Spleen (tissue), 11 donors: ENCODE data around the gene ATP23. TPM values are rescaled to one million over a fixed set of nuclear protein-coding genes. Genes with fewer than 3 reads are reported as not detected.

Source experiments
- DNase-seq: peaks from one replicate; pipeline ENCODE4 v3.0.0-alpha.2; 2020
- H3K27ac ChIP-seq, 8 donors: fragments of 200-600 bp; sonication (generic) in 7 of 8; 1 replicate in 4 of 8; 2 replicates in 4 of 8; pipeline versions ENCODE4 v1.5.0 to v1.8.0; 2016 to 2021; ENCODE audit warnings: inconsistent platforms in 4 of 8, mild to moderate bottlenecking in 4 of 8, moderate library complexity in 1 of 8
- H3K27me3 ChIP-seq, 7 donors: fragments of 200-600 bp; sonication (generic) in 6 of 7; replicated peaks in 1 of 7; 1 replicate in 4 of 7; 2 replicates in 3 of 7; pipeline versions ENCODE4 v1.5.0 to v1.8.0; 2016 to 2021; ENCODE audit warnings: inconsistent platforms in 3 of 7, mild to moderate bottlenecking in 1 of 7
- H3K36me3 ChIP-seq, 6 donors: fragments of 200-600 bp; sonication (generic) in 5 of 6; 1 replicate in 4 of 6; 2 replicates in 2 of 6; pipeline versions ENCODE4 v1.5.0 to v1.8.0; 2016 to 2021; ENCODE audit warnings: inconsistent platforms in 2 of 6
- H3K4me1 ChIP-seq, 6 donors: fragments of 200-600 bp; sonication (generic) in 5 of 6; 1 replicate in 3 of 6; 2 replicates in 3 of 6; pipeline versions ENCODE4 v1.5.0 to v1.8.0; 2016 to 2021; ENCODE audit warnings: inconsistent platforms in 3 of 6
- H3K4me3 ChIP-seq, 8 donors: fragments of 200-600 bp; sonication (generic) in 7 of 8; 1 replicate in 4 of 8; 2 replicates in 4 of 8; pipeline versions ENCODE4 v1.5.0 to v1.8.0; 2016 to 2021; ENCODE audit warnings: inconsistent platforms in 4 of 8, mild to moderate bottlenecking in 4 of 8, moderate library complexity in 2 of 8
- H3K9me3 ChIP-seq, 8 donors: fragments of 200-600 bp; sonication (generic) in 7 of 8; 1 replicate in 4 of 8; 2 replicates in 4 of 8; pipeline versions ENCODE4 v1.5.0 to v1.8.0; 2016 to 2021; ENCODE audit warnings: inconsistent platforms in 4 of 8
- CTCF ChIP-seq, 11 experiments: fragments of 200-600 bp in 7 of 11; fragments of 450-650 bp in 4 of 11; sonication (generic) in 4 of 11; IDR thresholded peaks in 8 of 11; conservative IDR thresholded peaks in 3 of 11; 1 replicate in 7 of 11; 2 replicates in 4 of 11; pipeline versions ENCODE4 v1.4.0 to v1.8.0; 2016 to 2021; ENCODE audit warnings: antibody characterized with exemption in 11 of 11, inconsistent platforms in 4 of 11, mild to moderate bottlenecking in 1 of 11
- POLR2A ChIP-seq, 3 donors: fragments of 450-650 bp; IDR thresholded peaks; one replicate each; pipeline ENCODE4 v1.5.1; 2017; ENCODE audit warnings: antibody characterized with exemption in 3 of 3, mild to moderate bottlenecking in 1 of 3
- POLR2AphosphoS5 ChIP-seq, 3 donors: sonication (generic); formaldehyde crosslinking; IDR thresholded peaks; one replicate each; pipeline ENCODE4 v1.5.1; 2017; ENCODE audit warnings: antibody characterized with exemption in 3 of 3
- WGBS, 5 donors: extraction: QIAGEN DNeasy Blood & Tissue Kit in 3 of 5; methylation state at CpG; one replicate each; pipeline versions ENCODE4 v1.1.5 to v1.1.7; 2013 to 2018; 5-methylcytosine and 5-hydroxymethylcytosine counted together
- intact Hi-C: fragments of 100-400 bp; cut with DNase I; formaldehyde crosslinking; loops from one replicate; pipeline ENCODE4 v1.15.0; 2023; ENCODE audit warnings: low total_unique reads
- polyA plus RNA-seq, 3 donors: library from polyadenylated mRNA; stranded (reverse); fragments of 200-250 nt; gene quantifications; one replicate each; pipeline ENCODE4 v1.2.1, GENCODE V29; 2013
- total RNA-seq, 7 donors: library from RNA; depleted of rRNA in 3 of 7; stranded (reverse); fragments of >200 nt in 3 of 7; fragmentation: NEBNext Ultra II Directional in 4 of 7; extraction: Animal tissue kit (Norgen Biotek cat#: 25700) in 4 of 7; gene quantifications; one replicate each; pipeline versions ENCODE4 v1.1.0 to v1.2.1, GENCODE V29; 2016 to 2021
- donor health status: healthy with polysubstance abuse.
- donor health status: DM: no; HTN: no; CAD: no; lungs with moderate emphysema.
- donor health status: DM: no; HTN: no; CAD: no.
- donor health status: Bipolar disorder and iron deficiency.
- donor health status: healthy.
- donor health status: DM: no; HTN: no; CAD: no.
- donor health status: DM: yes; HTN: yes; CAD: no.

Gene ATP23
- total and polyA plus RNA-seq, 10 donors, result 2.5 to 11.8 (median 5.8) TPM

GRCh38 chr12:57966536-57966935, 25.2 kb downstream of the ATP23 start:
- TF ChIP-seq POLR2A (IDR thresholded peaks at IDR 0.05), result no peak
- H3K27me3 ChIP-seq, result no peaks in the 10 kb centered on the region

GRCh38 chr12:57983146-57983857, 41.9 kb downstream of the ATP23 start:
- WGBS, 5 donors, result 36 to 52% (median 47%) methylated on average over 6 of the region's 6 CpGs
- Histone ChIP-seq H3K36me3 (no peaks in the 10 kb centered on the region), H3K27ac (no peak overlapping the region), H3K9me3 (peaks cover 0 to 5% (median 0%) of the 10 kb centered on the region in 8 donors), H3K27me3 (no peaks in the 10 kb centered on the region), H3K4me3 (no peak overlapping the region), H3K4me1 (no peaks in the 10 kb centered on the region)
- TF ChIP-seq POLR2A (IDR thresholded peaks at IDR 0.05) (no peak), CTCF (IDR thresholded peaks at IDR 0.05 in 8 of 11, conservative IDR thresholded peaks at IDR 0.05 in 3 of 11) (peak in 8 of 11 experiments; percentile 15 to 33 (median 29)), POLR2AphosphoS5 (IDR thresholded peaks at IDR 0.05) (no peak)
- intact Hi-C loops, result no loop called here
- DNase-seq, result no peak

More at GRCh38 chr12:57966536-57966935, 25.2 kb downstream of the ATP23 start:
- H3K4me3 ChIP-seq, result no peak overlapping the region
- peaks cover 2 to 87% (median 77%) of the 10 kb centered on the region in 8 donors for H3K9me3 ChIP-seq
- no peak for DNase-seq
- H3K4me1 ChIP-seq, result no peaks in the 10 kb centered on the region
- intact Hi-C loops, result no loop called here
- H3K27ac ChIP-seq, result no peak overlapping the region
- H3K36me3 ChIP-seq, result no peaks in the 10 kb centered on the region

GRCh38 chr12:57983858-57984505, 42.6 kb downstream of the ATP23 start:
- no peak for TF ChIP-seq POLR2A (IDR thresholded peaks at IDR 0.05)
- TF ChIP-seq CTCF (IDR thresholded peaks at IDR 0.05 in 8 of 11, conservative IDR thresholded peaks at IDR 0.05 in 3 of 11), result no peak
- TF ChIP-seq POLR2AphosphoS5 (IDR thresholded peaks at IDR 0.05), result no peak
- intact Hi-C loops, result no loop called here
- WGBS, 5 donors, result 70 to 84% (median 78%) methylated on average over 6 of the region's 6 CpGs
- Histone ChIP-seq H3K27me3 (no peaks in the 10 kb centered on the region), H3K4me3 (no peak overlapping the region), H3K4me1 (no peaks in the 10 kb centered on the region), H3K9me3 (peaks cover 0 to 5% (median 0%) of the 10 kb centered on the region in 8 donors), H3K36me3 (no peaks in the 10 kb centered on the region), H3K27ac (no peak overlapping the region)
- DNase-seq, result no peak

- no peak overlapping the region for H3K4me3 ChIP-seq
- 85 to 92% (median 90%) methylated on average over 16 of the region's 16 CpGs for WGBS, 5 donors
- no peak overlapping the region for H3K27ac ChIP-seq
- intact Hi-C loops, result no loop called here
- TF ChIP-seq POLR2AphosphoS5 (IDR thresholded peaks at IDR 0.05) (no peak), POLR2A (IDR thresholded peaks at IDR 0.05) (no peak), CTCF (IDR thresholded peaks at IDR 0.05 in 8 of 11, conservative IDR thresholded peaks at IDR 0.05 in 3 of 11) (no peak)
- no peaks in the 10 kb centered on the region for H3K27me3 ChIP-seq
- peaks cover 0 to 4% (median 0%) of the 10 kb centered on the region in 8 donors for H3K9me3 ChIP-seq
- no peak for DNase-seq
- no peaks in the 10 kb centered on the region for H3K36me3 ChIP-seq
- no peaks in the 10 kb centered on the region for H3K4me1 ChIP-seq
These were observed 43.3 kb downstream of the ATP23 start for GRCh38 chr12:57984629-57985151.
